Liver (tissue), 9 donors: ENCODE data around the gene OR51L1. TPM values are rescaled to one million over a fixed set of nuclear protein-coding genes. Genes with fewer than 3 reads are reported as not detected.

Experiments
- DNase-seq: peaks from one replicate; pipeline ENCODE4 v3.0.0-alpha.2; 2017; ENCODE audit warnings: low spot score
- H3K27ac ChIP-seq, 2 donors: one replicate each; pipeline ENCODE4 v1.7.0; 2013; ENCODE audit warnings: inconsistent platforms in 2 of 2, low read length in 2 of 2, control low read depth in 1 of 2, low read depth in 1 of 2, mild to moderate bottlenecking in 1 of 2
- H3K27me3 ChIP-seq, 4 donors: one replicate each; pipeline versions ENCODE4 v1.6.1 to v1.7.0; 2013; ENCODE audit warnings: low read length in 3 of 4, inconsistent platforms in 1 of 4, mild to moderate bottlenecking in 1 of 4, moderate library complexity in 1 of 4; ENCODE audit not compliant: control insufficient read depth in 4 of 4, insufficient read depth in 4 of 4
- H3K36me3 ChIP-seq, 4 donors: one replicate each; pipeline versions ENCODE4 v1.6.1 to v1.7.0; 2013; ENCODE audit warnings: low read length in 3 of 4, mild to moderate bottlenecking in 3 of 4, low read depth in 1 of 4, moderate library complexity in 1 of 4; ENCODE audit not compliant: control insufficient read depth in 4 of 4, insufficient read depth in 3 of 4
- H3K4me1 ChIP-seq, 4 donors: one replicate each; pipeline versions ENCODE4 v1.6.1 to v1.7.0; 2013; ENCODE audit warnings: low read length in 3 of 4, mild to moderate bottlenecking in 3 of 4, moderate library complexity in 1 of 4; ENCODE audit not compliant: control insufficient read depth in 4 of 4, insufficient read depth in 4 of 4
- H3K4me3 ChIP-seq, 3 donors: one replicate each; pipeline versions ENCODE4 v1.6.1 to v1.7.0; 2013; ENCODE audit warnings: low read length in 3 of 3, control low read depth in 1 of 3, low read depth in 1 of 3, mild to moderate bottlenecking in 1 of 3
- H3K9ac ChIP-seq, 2 donors: one replicate each; pipeline ENCODE4 v1.7.0; 2013; ENCODE audit warnings: low read length in 2 of 2, mild to moderate bottlenecking in 2 of 2, moderate library complexity in 2 of 2, control low read depth in 1 of 2, low read depth in 1 of 2
- H3K9me3 ChIP-seq, 4 donors: one replicate each; pipeline versions ENCODE4 v1.6.1 to v1.7.0; 2013; ENCODE audit warnings: low read length in 3 of 4; ENCODE audit not compliant: control insufficient read depth in 4 of 4
- ATF3 ChIP-seq: IDR thresholded peaks from 2 replicates; pipeline ENCODE4 v1.6.1; 2016; ENCODE audit warnings: antibody characterized with exemption
- CTCF ChIP-seq: fragments of 150-350 bp; IDR thresholded peaks from 2 replicates; pipeline ENCODE4 v1.5.1; 2017; ENCODE audit warnings: improper control_type of control experiment, low read depth, low read length; ENCODE audit not compliant: missing input control
- FOXA1 ChIP-seq: IDR thresholded peaks from 2 replicates; pipeline ENCODE4 v1.6.1; 2016; ENCODE audit warnings: antibody characterized with exemption
- FOXA2 ChIP-seq: IDR thresholded peaks from 2 replicates; pipeline ENCODE4 v1.6.1; 2016; ENCODE audit warnings: antibody characterized with exemption
- GABPA ChIP-seq, 2 donors: IDR thresholded peaks in 1 of 2; conservative IDR thresholded peaks in 1 of 2; 2 replicates each; pipeline ENCODE4 v1.6.1; 2016; ENCODE audit warnings: antibody characterized with exemption in 2 of 2, mild to moderate bottlenecking in 1 of 2, moderate library complexity in 1 of 2
- HNF4A ChIP-seq, 2 donors: conservative IDR thresholded peaks; 2 replicates each; pipeline ENCODE4 v1.6.1; 2016; ENCODE audit warnings: antibody characterized with exemption in 2 of 2, mild to moderate bottlenecking in 2 of 2
- HNF4G ChIP-seq: IDR thresholded peaks from 2 replicates; pipeline ENCODE4 v1.6.1; 2016; ENCODE audit warnings: antibody characterized with exemption
- MAX ChIP-seq: IDR thresholded peaks from 2 replicates; pipeline ENCODE4 v1.6.1; 2016; ENCODE audit warnings: antibody characterized with exemption
- NR2F2 ChIP-seq: IDR thresholded peaks from 2 replicates; pipeline ENCODE4 v1.6.1; 2016; ENCODE audit warnings: antibody characterized with exemption
- RAD21 ChIP-seq, 2 donors: IDR thresholded peaks; 2 replicates each; pipeline ENCODE4 v1.6.1; 2016; ENCODE audit warnings: antibody characterized with exemption in 2 of 2, mild to moderate bottlenecking in 2 of 2
- REST ChIP-seq: IDR thresholded peaks from 2 replicates; pipeline ENCODE4 v1.6.1; 2016; ENCODE audit warnings: antibody characterized with exemption, mild to moderate bottlenecking
- RXRA ChIP-seq, 2 donors: IDR thresholded peaks; 2 replicates each; pipeline ENCODE4 v1.6.1; 2017 to 2018; ENCODE audit warnings: antibody characterized with exemption in 2 of 2, mild to moderate bottlenecking in 1 of 2
- SP1 ChIP-seq: IDR thresholded peaks from 2 replicates; pipeline ENCODE4 v1.6.1; 2018; ENCODE audit warnings: antibody characterized with exemption, mild to moderate bottlenecking
- TAF1 ChIP-seq: conservative IDR thresholded peaks from 2 replicates; pipeline ENCODE4 v1.6.1; 2016; ENCODE audit warnings: antibody characterized with exemption, mild to moderate bottlenecking
- YY1 ChIP-seq: IDR thresholded peaks from 2 replicates; pipeline ENCODE4 v1.6.1; 2016; ENCODE audit warnings: antibody characterized with exemption, mild to moderate bottlenecking
- ZBTB33 ChIP-seq: IDR thresholded peaks from 2 replicates; pipeline ENCODE4 v1.6.1; 2016; ENCODE audit warnings: antibody characterized with exemption
- WGBS: extraction: QIAGEN DNeasy Blood & Tissue Kit; methylation state at CpG from one replicate; pipeline ENCODE4 v1.1.7; 2013; 5-methylcytosine and 5-hydroxymethylcytosine counted together
- polyA plus RNA-seq, 2 donors: library from polyadenylated mRNA; stranded (reverse) in 1 of 2; unstranded in 1 of 2; fragments of 200-250 nt in 1 of 2; fragments of >200 nt in 1 of 2; fragmentation: Nextera tagmentation in 1 of 2; extraction: Ambion mirVana in 1 of 2; gene quantifications; one replicate each; pipeline versions ENCODE4 v1.2.1 to v1.2.3, GENCODE V29; 2013 to 2015
- total RNA-seq, 2 donors: library from RNA; depleted of rRNA; stranded (reverse); fragments of >200 nt; gene quantifications; one replicate each; pipeline ENCODE4 v1.2.3, GENCODE V29; 2014
- donor health status: healthy.
- donor health status: healthy.
- donor health status: healthy.
- donor health status: healthy.
- donor health status: healthy.

The OR51L1 gene
- total and polyA plus RNA-seq, 4 donors, result not detected

- H3K27me3 ChIP-seq, result no peaks in the 10 kb centered on the region
- TF ChIP-seq SP1, result no peak
- TF ChIP-seq NR2F2, result no peak
- TF ChIP-seq ATF3, result no peak
- no peak for TF ChIP-seq FOXA1
- TF ChIP-seq TAF1, result no peak
- TF ChIP-seq RXRA (IDR thresholded peaks at IDR 0.05), result no peak
- no peak for TF ChIP-seq RAD21 (IDR thresholded peaks at IDR 0.05)
- no peak for TF ChIP-seq FOXA2
- no peak for TF ChIP-seq HNF4G
- no peak for TF ChIP-seq YY1
- no peak for TF ChIP-seq MAX
- TF ChIP-seq GABPA (IDR thresholded peaks at IDR 0.05 in 1 of 2, conservative IDR thresholded peaks at IDR 0.05 in 1 of 2), result no peak
- no peak for TF ChIP-seq ZBTB33
- no peak for TF ChIP-seq CTCF
- 66% methylated on average over 8 of the region's 8 CpGs for WGBS
- H3K4me1 ChIP-seq, result no peaks in the 10 kb centered on the region
- no peak overlapping the region for H3K9ac ChIP-seq
- no peaks in the 10 kb centered on the region for H3K36me3 ChIP-seq
- H3K27ac ChIP-seq, result no peak overlapping the region
- no peak for DNase-seq
- no peaks in the 10 kb centered on the region for H3K9me3 ChIP-seq
- H3K4me3 ChIP-seq, result no peak overlapping the region
Observed at GRCh38 chr11:5011254-5011653, 16.6 kb downstream of the OR51L1 start.

GRCh38 chr11:5013012-5013411 lies 18.4 kb downstream of the OR51L1 start:
- Histone ChIP-seq H3K4me1 (no peaks in the 10 kb centered on the region), H3K27me3 (no peaks in the 10 kb centered on the region), H3K4me3 (no peak overlapping the region), H3K9me3 (no peaks in the 10 kb centered on the region), H3K27ac (no peak overlapping the region), H3K36me3 (no peaks in the 10 kb centered on the region), H3K9ac (no peak overlapping the region)
- DNase-seq, result no peak
- no peak for TF ChIP-seq MAX
- no peak for TF ChIP-seq HNF4G
- TF ChIP-seq HNF4A (conservative IDR thresholded peaks at IDR 0.05), result no peak
- no peak for TF ChIP-seq ZBTB33
- no peak for TF ChIP-seq GABPA (IDR thresholded peaks at IDR 0.05 in 1 of 2, conservative IDR thresholded peaks at IDR 0.05 in 1 of 2)
- TF ChIP-seq RXRA (IDR thresholded peaks at IDR 0.05), result no peak
- no peak for TF ChIP-seq REST
- no peak for TF ChIP-seq NR2F2
- TF ChIP-seq RAD21 (IDR thresholded peaks at IDR 0.05), result no peak
- 71% methylated on average over 1 of the region's 1 CpG for WGBS
